GM18520 (cell line): Measurements from ENCODE around the gene NOVA2.

ENCODE experiments used
- ATAC-seq: cut with Tn5 transposase; IDR thresholded peaks from one replicate; pipeline ENCODE4 v1.9.1; 2021; ENCODE audit not compliant: unreplicated experiment

The NOVA2 gene

DNA sequence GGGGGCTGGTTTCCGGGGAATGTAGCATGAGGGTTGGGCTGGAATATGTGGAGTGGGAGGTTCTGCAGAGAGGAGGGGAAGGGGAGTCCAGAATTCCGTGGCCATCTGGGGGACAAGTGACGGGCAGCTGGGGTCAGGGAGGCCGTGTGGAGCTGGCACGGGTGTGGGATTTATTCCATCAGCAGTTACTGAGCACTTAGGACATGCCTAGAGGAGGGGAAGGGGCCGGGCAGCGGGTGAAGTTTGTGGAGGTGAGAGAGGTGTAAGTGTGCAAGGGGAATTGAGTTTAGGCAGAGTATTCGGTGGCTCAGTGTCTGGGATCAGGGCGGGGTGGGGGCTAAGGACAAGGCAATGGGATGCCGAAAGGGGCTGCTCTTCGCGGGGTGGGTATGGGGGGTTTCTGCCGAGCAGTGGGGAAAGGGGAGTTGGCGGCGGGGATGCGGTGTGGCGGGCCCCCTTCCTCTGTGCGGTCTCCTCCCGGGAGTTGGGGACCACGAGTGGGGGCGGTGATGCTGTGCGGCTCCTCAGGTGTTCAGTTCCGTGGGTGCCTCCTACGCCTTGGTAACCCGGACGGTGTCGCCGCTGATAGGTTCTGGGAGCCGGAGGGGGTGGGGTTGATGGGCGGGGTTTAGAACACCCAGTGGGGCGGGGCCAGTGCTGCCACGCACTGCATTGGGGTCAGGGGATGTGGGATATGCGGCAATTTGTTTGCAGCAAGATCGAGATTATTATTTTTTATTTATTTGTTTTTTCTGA is 27.0 kb upstream of the NOVA2 start:
- no peak for ATAC-seq

- no peak for ATAC-seq
These were observed 26.0 kb upstream of the NOVA2 start for GRCh38 chr19:45999653-46000121.

- no peak for ATAC-seq
These were observed 25.2 kb upstream of the NOVA2 start for GRCh38 chr19:45998834-45999233.

- ATAC-seq = no peak
These were observed 23.3 kb upstream of the NOVA2 start for GRCh38 chr19:45996933-45997332.

- no peak for ATAC-seq
These were observed 22.2 kb upstream of the NOVA2 start for GRCh38 chr19:45995715-45996385.

- ATAC-seq = peak; percentile 99
These were observed 21.5 kb upstream of the NOVA2 start, which contains the start of gene CCDC61 for GRCh38 chr19:45994998-45995714. Gene CCDC61, plus strand, starts transcription at chr19:45995467. Its CDS starts 7,552 bp downstream, at chr19:46003019.

- ATAC-seq = no peak
These were observed 20.9 kb upstream of the NOVA2 start for GRCh38 chr19:45994456-45994997.

DNA sequence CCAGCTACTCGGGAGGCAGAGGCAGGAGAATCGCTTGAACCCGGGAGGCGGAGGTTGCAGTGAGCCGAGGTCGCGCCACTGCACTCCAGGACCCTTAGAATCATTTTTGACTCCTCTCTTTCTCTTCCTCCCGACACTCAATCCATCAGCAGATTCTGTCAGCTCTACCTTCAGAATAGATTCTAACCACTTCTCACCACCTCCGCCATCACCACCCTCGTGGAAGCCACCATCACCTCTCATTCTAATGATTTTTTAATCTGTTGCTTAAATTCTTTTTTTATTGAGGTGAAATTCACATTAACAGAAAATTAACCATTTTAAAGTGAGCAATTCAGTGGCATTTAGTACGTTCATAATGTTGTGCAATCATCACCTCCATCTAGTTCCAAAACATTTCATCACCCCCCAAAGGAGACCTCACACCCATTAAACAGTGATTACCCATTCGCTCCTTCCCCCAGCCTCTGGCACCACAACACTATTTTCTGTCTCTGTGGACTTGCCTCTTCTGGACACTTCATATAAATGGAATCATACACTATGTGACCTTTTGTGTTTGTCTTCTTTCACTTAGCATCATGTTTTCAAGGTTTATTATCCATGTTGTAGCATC is 16.6 kb upstream of the NOVA2 start:
- no peak for ATAC-seq

DNA sequence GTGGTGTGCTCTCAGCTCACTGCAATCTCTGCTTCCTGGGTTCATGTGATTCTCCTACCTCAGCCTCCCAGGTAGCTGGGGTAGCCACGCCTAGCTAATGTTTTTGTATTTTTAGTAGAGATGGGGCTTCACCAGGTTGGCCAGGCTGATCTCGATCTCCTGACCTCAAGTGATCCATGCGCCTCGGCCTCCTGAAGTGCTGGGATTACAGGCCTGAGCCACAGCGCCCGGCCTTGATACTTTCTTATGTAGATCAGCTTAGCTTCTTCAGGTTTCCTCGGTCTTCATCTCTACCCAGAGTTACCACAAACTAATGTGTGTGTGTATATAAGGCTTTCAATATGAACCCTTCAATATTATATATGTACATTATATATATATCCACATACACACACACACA is 11.7 kb upstream of the NOVA2 start:
- no peak for ATAC-seq

DNA sequence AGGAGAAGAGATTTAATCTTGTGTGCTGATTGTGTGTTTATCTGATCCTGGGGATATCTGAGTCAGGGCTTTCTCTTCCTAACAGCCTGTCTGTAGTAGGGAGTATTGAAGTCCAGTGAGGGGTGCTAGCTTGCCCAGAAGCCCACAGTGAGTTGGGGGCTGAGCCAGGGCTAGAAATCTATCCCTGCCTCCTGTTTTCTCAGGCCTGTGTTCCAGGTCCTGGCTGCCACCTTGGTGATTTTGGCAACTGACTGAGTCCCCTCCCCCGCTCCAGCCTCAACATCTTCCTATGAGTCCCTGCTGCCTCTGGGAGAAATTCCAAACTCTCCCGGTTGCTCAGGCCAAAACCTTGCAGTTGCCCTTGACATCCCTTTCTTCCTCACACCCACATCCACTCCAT is 7.7 kb upstream of the NOVA2 start:
- ATAC-seq = no peak

DNA sequence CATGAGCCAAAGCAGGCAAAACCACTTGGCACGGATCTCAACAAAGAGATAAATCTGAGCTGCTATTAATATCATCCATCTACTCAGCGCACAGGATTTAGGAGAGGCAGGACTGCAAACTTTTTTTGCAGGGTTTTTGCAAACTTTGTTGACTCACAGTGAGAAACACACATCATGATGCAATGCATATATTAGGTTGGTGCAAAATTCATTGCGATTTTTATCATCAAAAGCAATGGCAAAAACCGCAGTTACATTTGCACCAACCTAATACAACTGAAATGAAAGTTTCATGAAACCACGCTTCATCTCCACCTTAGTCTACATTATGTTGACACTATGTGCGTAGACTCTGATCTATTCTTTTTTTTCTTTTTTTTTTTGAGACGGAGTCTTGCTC is 4.5 kb upstream of the NOVA2 start:
- ATAC-seq = no peak

GRCh38 chr19:45976178-45976577 is 2.5 kb upstream of the NOVA2 start:
- no peak for ATAC-seq

- ATAC-seq = no peak
These were observed 1.8 kb upstream of the NOVA2 start for GRCh38 chr19:45975306-45976070.

DNA sequence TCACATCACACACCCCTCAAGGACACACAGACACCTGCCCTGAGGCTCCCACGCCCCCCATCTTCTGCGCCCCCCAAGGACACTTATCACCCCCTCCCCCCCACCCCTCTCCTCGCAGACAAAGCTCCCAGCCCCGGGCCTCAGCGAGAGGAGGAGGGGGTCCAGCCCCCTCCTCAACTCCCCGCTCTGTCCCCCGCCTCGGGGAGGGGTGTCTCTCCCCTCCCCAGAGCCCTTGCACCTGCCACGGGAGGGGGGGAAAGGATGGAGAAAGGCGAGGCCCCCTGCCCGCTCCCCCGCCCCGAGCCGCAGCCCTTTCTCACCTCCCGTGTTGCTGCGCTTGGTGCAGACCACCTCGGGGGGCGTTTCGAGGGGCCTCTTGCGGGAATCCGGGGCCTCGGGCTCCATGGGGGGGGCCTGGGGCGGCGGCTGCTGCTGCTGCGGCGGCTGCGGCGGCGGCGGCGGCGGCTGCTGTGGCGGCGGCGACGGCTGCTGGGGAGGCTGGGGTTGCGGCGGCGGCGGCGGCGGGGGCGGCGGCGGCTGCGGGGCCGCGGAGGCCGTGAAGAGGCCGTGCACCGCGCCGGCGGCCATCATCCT is 621 bp downstream of the NOVA2 start:
- no peak for ATAC-seq

- no peak for ATAC-seq
These were observed 1.4 kb downstream of the NOVA2 start for GRCh38 chr19:45972081-45972946.

GRCh38 chr19:45971260-45971902 is 2.3 kb downstream of the NOVA2 start:
- no peak for ATAC-seq

GRCh38 chr19:45969676-45970075 is 4.0 kb downstream of the NOVA2 start:
- ATAC-seq = no peak

DNA sequence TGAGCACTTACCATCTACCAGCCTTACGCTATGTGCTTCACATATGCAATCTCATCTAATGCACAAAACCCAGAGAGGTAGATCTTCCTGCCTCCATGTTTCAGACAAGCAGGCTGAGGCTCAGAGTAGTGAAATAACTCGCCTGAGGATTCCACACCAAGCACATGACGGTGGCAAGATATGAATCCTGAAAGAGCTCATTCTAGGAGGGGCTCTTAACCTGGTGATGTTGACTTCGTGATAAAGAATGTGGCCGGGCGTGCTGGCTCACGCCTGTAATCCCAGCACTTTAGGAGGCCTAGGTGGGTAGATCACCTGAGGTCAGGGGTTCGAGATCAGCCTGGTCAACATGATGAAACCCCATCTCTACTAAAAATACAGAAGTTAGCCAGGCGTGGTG is 5.0 kb downstream of the NOVA2 start:
- no peak for ATAC-seq

DNA sequence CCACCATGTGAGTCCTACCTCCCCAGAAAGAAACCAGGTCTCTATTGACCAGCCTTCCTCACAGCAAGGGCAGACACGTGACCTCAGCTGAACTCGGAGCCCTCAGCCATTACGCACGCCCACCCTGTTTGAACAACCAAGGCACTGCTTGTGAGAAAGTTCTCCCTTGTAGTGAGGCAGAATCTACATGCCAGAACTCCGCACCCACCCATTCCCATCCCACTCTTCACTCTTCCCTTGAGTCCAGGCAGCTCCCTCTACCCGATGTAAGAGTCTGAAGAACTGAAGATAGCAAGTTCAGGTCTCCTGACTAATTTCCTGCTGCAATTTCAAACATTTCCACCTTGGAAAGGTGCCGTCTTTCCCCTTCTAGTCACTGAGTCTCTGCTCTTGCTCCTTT is 6.4 kb downstream of the NOVA2 start:
- no peak for ATAC-seq
